Glutamatergic neuron (in vitro differentiated cells): Measurements from ENCODE around the gene PITHD1. TPM values are rescaled to one million over a fixed set of nuclear protein-coding genes. Genes with fewer than 3 reads are reported as not detected.

Experiments used
- DNase-seq: peaks from one replicate; pipeline ENCODE4 v3.0.0; 2022
- H3K27ac Mint-ChIP-seq: one replicate; pipeline ENCODE4 v1.8.0; 2020; ENCODE audit warnings: mild to moderate bottlenecking, mixed read lengths, inconsistent platforms; ENCODE audit not compliant: unreplicated experiment
- H3K27me3 Mint-ChIP-seq: one replicate; pipeline ENCODE4 v1.8.0; 2020; ENCODE audit warnings: mild to moderate bottlenecking, moderate library complexity, mixed read lengths, inconsistent platforms; ENCODE audit not compliant: unreplicated experiment
- H3K36me3 Mint-ChIP-seq: one replicate; pipeline ENCODE4 v1.8.0; 2020; ENCODE audit warnings: mild to moderate bottlenecking, mixed read lengths, inconsistent platforms; ENCODE audit not compliant: unreplicated experiment
- H3K4me1 Mint-ChIP-seq: one replicate; pipeline ENCODE4 v1.8.0; 2020; ENCODE audit warnings: mild to moderate bottlenecking, low read depth, mixed read lengths, inconsistent platforms; ENCODE audit not compliant: unreplicated experiment
- H3K4me3 Mint-ChIP-seq: one replicate; pipeline ENCODE4 v1.8.0; 2020; ENCODE audit warnings: mild to moderate bottlenecking, mixed read lengths, inconsistent platforms; ENCODE audit not compliant: unreplicated experiment
- H3K9me3 Mint-ChIP-seq: one replicate; pipeline ENCODE4 v1.8.0; 2020; ENCODE audit warnings: mild to moderate bottlenecking, moderate library complexity, mixed read lengths, inconsistent platforms; ENCODE audit not compliant: unreplicated experiment
- CTCF ChIP-seq: fragments of 200-600 bp; sonication (generic); IDR thresholded peaks from one replicate; pipeline ENCODE4 v1.5.0; 2021; ENCODE audit not compliant: partially characterized antibody, unreplicated experiment
- total RNA-seq: library from RNA; stranded (reverse); fragmentation: NEBNext Ultra II Directional; extraction: Animal tissue kit (Norgen Biotek cat#: 25700); gene quantifications from one replicate; pipeline ENCODE4 v1.2.1, GENCODE V29; 2021; ENCODE audit not compliant: unreplicated experiment

The PITHD1 gene
- total RNA-seq, 1 donor from 2014 or later = 35.0 TPM

DNA sequence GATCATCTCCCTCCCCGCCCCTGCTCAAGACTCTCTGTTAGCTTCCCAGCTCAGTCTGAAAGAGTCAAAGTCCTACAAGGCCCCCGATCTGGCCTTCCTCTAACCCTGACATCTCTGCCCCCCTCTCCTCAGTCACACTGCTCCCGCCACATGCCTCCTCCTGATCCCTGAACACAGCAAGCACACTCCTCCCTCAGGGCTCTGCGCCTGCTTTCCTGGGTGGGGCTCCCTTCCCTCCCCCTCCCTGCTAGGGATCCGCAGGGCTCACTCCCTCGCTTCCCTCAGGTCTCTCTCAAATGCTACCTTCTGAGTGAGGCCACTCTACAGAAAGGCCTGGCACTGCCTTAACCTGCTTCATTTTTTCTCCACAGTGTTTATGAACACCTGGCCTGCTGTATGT lies 28.1 kb downstream of the PITHD1 start:
- Mint-ChIP-seq H3K36me3 (no peaks in the 10 kb centered on the region), H3K27me3 (peaks cover 2% of the 10 kb centered on the region), H3K9me3 (peaks cover under 1% of the 10 kb centered on the region), H3K27ac (no peak overlapping the region), H3K4me1 (peaks cover under 1% of the 10 kb centered on the region), H3K4me3 (no peak overlapping the region)
- DNase-seq = no peak
- no peak for TF ChIP-seq CTCF

DNA sequence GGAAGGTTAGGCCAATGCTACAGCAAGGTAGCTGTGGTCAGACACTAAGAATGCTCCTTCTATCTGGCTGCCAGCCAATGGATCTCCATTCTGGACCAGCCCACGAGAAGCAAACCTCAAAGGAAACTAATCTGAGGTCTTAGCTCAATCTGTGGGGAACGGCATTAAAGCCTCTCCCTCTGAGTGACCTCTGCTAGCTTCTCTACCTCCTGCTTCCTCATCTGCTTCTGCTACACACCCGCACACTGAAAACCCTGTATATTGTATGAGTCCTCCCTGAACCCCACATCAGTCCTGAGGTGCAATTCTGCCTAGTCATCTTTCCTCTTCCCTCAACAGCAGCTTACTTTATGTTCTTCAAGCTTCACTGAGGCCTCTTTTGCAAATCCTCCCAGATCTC lies 29.2 kb downstream of the PITHD1 start:
- no peak overlapping the region for H3K27ac Mint-ChIP-seq
- no peak for TF ChIP-seq CTCF
- H3K27me3 Mint-ChIP-seq = no peaks in the 10 kb centered on the region
- H3K4me1 Mint-ChIP-seq = no peaks in the 10 kb centered on the region
- DNase-seq = no peak
- no peaks in the 10 kb centered on the region for H3K36me3 Mint-ChIP-seq
- no peak overlapping the region for H3K4me3 Mint-ChIP-seq
- no peaks in the 10 kb centered on the region for H3K9me3 Mint-ChIP-seq

- TF ChIP-seq CTCF = peak; percentile 49
- Mint-ChIP-seq H3K27ac (no peak overlapping the region), H3K9me3 (no peaks in the 10 kb centered on the region), H3K36me3 (no peaks in the 10 kb centered on the region), H3K4me3 (no peak overlapping the region), H3K27me3 (no peaks in the 10 kb centered on the region), H3K4me1 (no peaks in the 10 kb centered on the region)
- peak; percentile 82 for DNase-seq
Measured at GRCh38 chr1:23809751-23810171, 31.5 kb downstream of the PITHD1 start.

DNA sequence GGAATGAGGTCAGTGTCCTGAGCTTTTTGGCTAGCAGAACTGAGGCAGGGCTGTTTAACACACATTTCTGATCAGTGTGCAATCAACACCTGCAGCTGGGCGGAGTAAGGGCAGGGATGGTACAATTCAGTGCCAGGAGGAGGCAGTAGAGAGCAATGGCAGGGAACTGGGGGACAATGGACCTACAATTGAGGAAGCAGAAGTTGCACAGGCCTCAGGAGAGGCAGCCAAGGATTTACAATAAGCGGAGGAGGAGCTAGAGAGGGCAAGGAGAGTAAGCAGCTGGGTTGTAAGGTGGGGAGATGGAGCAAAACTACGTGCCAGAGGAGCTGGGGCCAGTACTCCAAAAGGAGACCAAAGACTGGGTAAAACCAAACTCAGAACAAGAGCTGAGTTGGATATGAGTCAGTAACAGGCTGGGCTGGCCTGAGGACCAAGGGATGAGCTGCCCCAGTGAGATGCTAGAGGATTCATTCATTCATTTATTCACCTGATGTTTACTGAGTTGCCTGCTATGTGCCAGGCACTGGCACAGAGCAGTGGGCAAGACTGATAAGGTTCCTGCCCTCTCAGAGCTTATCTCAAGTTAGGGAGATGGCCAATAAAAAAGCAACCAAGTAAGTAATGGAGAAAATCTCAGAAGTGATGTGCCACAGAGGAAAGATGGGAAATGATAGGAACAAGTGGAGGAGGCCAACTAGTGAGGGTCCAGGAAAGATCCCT lies 32.8 kb downstream of the PITHD1 start:
- H3K4me1 Mint-ChIP-seq = no peaks in the 10 kb centered on the region
- no peaks in the 10 kb centered on the region for H3K36me3 Mint-ChIP-seq
- no peaks in the 10 kb centered on the region for H3K9me3 Mint-ChIP-seq
- no peaks in the 10 kb centered on the region for H3K27me3 Mint-ChIP-seq
- peak overlapping the region; percentile 56 for H3K4me3 Mint-ChIP-seq
- peak; percentile 59 for DNase-seq
- peak; percentile 62 for TF ChIP-seq CTCF
- H3K27ac Mint-ChIP-seq = no peak overlapping the region

DNA sequence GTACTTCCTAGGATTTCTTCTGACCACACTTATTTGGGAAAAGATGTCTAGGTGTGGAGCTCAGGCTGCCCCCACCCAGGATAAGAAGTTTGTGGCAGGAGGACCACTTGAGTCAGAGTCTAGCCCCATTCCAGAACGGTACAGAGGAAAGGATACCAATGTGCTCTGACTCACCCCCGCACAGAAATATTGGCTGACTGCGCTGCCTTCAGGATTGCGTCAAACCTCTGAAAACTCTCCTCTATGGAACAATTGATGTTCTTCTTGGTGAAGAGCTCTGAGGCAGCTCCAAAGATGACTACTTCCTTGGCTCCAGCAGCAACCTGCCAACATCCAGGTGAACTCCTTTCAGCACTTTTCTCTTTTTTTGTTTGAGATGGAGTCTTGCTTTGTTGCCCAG lies 35.8 kb downstream of the PITHD1 start:
- H3K4me3 Mint-ChIP-seq = no peak overlapping the region
- no peaks in the 10 kb centered on the region for H3K9me3 Mint-ChIP-seq
- no peaks in the 10 kb centered on the region for H3K36me3 Mint-ChIP-seq
- DNase-seq = no peak
- H3K27ac Mint-ChIP-seq = no peak overlapping the region
- no peaks in the 10 kb centered on the region for H3K4me1 Mint-ChIP-seq
- TF ChIP-seq CTCF = no peak
- H3K27me3 Mint-ChIP-seq = no peaks in the 10 kb centered on the region
